Measurements from ENCODE around the gene OBSCN.

OBSCN gene

DNA sequence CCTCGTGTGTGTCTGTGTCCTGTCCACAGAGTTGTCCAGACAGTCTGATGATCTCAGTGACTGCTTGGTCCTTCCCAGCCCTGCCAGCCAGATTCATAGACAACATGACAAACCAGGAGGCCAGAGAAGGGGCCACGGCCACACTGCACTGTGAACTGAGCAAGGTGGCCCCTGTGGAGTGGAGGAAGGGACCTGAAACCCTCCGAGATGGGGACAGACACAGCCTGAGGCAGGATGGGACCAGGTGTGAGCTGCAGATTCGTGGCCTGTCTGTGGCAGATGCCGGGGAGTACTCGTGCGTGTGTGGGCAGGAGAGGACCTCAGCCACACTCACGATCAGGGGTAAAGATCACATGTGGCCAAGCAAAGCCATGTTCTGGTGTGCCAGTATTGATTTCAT is 96.4 kb downstream of the OBSCN start:
- TF ChIP-seq, protein P1, sequence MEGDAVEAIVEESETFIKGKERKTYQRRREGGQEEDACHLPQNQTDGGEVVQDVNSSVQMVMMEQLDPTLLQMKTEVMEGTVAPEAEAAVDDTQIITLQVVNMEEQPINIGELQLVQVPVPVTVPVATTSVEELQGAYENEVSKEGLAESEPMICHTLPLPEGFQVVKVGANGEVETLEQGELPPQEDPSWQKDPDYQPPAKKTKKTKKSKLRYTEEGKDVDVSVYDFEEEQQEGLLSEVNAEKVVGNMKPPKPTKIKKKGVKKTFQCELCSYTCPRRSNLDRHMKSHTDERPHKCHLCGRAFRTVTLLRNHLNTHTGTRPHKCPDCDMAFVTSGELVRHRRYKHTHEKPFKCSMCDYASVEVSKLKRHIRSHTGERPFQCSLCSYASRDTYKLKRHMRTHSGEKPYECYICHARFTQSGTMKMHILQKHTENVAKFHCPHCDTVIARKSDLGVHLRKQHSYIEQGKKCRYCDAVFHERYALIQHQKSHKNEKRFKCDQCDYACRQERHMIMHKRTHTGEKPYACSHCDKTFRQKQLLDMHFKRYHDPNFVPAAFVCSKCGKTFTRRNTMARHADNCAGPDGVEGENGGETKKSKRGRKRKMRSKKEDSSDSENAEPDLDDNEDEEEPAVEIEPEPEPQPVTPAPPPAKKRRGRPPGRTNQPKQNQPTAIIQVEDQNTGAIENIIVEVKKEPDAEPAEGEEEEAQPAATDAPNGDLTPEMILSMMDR (IDR thresholded peaks at IDR 0.05; ENCODE audit: low read length) = no peak
- no peak for TF ChIP-seq EZH2 (IDR thresholded peaks at IDR 0.05; ENCODE audit: borderline replicate concordance, low read length)
- Histone ChIP-seq H4K20me1 (ENCODE audit: insufficient read depth, low read length) (no peaks in the 10 kb centered on the region), H3K27me3 (ENCODE audit: insufficient read depth, low read length) (no peaks in the 10 kb centered on the region; the same call in 1 of the 2 replicates), H3K4me1 (ENCODE audit: insufficient read depth, low read length, severe bottlenecking) (no peaks in the 10 kb centered on the region), H3K4me3 (ENCODE audit: low read depth, low read length, poor library complexity, severe bottlenecking) (no peak overlapping the region), H3K9me3 (ENCODE audit: low read length) (peaks cover 13% of the 10 kb centered on the region), H3K79me2 (ENCODE audit: insufficient read depth, low read length) (no peaks in the 10 kb centered on the region), H3K4me2 (ENCODE audit: low read length) (no peak overlapping the region), H3K9ac (ENCODE audit: low read length) (no peak overlapping the region), H2AFZ (ENCODE audit: low read length) (no peak overlapping the region), H3F3A (ENCODE audit: insufficient read depth, low read length) (no peaks in the 10 kb centered on the region), H3K36me3 (ENCODE audit: insufficient read depth, low read length) (no peaks in the 10 kb centered on the region), H3K9me2 (ENCODE audit: low read depth, low read length) (no peaks in the 10 kb centered on the region), H3K27ac (ENCODE audit: low read depth, low read length, poor library complexity, severe bottlenecking) (no peak overlapping the region)

DNA sequence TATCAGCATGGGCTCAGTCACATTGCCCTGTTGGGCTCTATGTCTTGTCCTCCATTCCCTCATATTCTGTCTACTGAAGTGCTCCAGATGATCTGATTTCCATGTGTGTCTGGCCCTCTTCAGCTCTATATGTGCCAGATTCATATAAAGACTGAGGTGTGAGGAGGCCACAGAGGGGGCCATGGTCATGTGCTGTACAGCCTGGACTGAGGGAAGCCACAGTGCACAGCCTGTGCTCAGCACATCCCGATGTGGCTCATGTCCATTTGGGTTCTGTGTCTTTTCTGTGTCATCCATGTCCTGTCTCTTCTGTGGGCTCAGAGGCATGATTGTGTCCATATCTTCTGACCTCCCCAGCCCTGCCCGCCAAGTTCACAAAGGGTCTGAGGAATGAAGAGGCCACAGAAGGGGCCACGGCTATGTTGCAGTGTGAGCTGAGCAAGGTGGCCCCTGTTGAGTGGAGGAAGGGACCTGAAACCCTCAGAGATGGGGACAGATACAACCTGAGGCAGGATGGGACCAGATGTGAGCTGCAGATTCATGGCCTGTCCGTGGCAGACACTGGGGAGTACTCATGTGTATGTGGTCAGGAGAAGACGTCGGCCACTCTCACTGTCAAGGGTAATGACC is 97.0 kb downstream of the OBSCN start:
- Histone ChIP-seq H2AFZ (ENCODE audit: low read length) (no peak overlapping the region), H3K4me1 (ENCODE audit: insufficient read depth, low read length, severe bottlenecking) (no peaks in the 10 kb centered on the region), H3K9ac (ENCODE audit: low read length) (no peak overlapping the region), H3K27ac (ENCODE audit: low read depth, low read length, poor library complexity, severe bottlenecking) (no peak overlapping the region), H3K9me2 (ENCODE audit: low read depth, low read length) (no peaks in the 10 kb centered on the region), H3K9me3 (ENCODE audit: low read length) (peaks cover 13% of the 10 kb centered on the region), H3K27me3 (ENCODE audit: insufficient read depth, low read length) (no peaks in the 10 kb centered on the region; the same call in 1 of the 2 replicates), H3K36me3 (ENCODE audit: insufficient read depth, low read length) (no peaks in the 10 kb centered on the region), H4K20me1 (ENCODE audit: insufficient read depth, low read length) (no peaks in the 10 kb centered on the region), H3K4me3 (ENCODE audit: low read depth, low read length, poor library complexity, severe bottlenecking) (no peak overlapping the region), H3K79me2 (ENCODE audit: insufficient read depth, low read length) (no peaks in the 10 kb centered on the region), H3K4me2 (ENCODE audit: low read length) (no peak overlapping the region), H3F3A (ENCODE audit: insufficient read depth, low read length) (no peaks in the 10 kb centered on the region)
- TF ChIP-seq, protein P1 (IDR thresholded peaks at IDR 0.05; ENCODE audit: low read length) = no peak
- no peak for TF ChIP-seq EZH2 (IDR thresholded peaks at IDR 0.05; ENCODE audit: borderline replicate concordance, low read length)

DNA sequence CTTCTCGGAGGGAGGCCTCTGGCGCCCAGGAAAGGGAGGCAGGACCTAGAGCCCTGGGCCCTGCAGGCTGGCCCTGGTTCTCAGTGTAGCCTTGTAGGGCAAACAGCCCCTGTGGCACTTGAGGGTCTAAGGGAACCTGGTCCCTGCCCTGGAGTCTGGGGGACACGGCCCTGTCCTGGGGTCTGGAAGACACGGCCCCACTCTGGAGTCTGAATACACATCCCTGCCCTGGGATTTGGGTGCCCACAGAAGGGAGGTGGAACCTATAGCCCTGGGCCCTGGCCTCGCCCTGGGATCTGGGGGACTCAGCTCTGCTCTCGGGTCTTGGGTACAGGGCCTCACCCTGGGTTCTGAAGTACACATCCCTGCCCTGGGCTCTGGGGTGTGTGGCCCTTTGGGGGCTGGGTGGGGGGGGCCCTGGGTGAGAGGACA is 97.9 kb downstream of the OBSCN start:
- TF ChIP-seq, protein P1 (IDR thresholded peaks at IDR 0.05; ENCODE audit: low read length) = no peak
- TF ChIP-seq EZH2 (IDR thresholded peaks at IDR 0.05; ENCODE audit: borderline replicate concordance, low read length) = no peak
- Histone ChIP-seq H3K9me2 (ENCODE audit: low read depth, low read length) (no peaks in the 10 kb centered on the region), H3K79me2 (ENCODE audit: insufficient read depth, low read length) (no peaks in the 10 kb centered on the region), H3K4me1 (ENCODE audit: insufficient read depth, low read length, severe bottlenecking) (no peaks in the 10 kb centered on the region), H2AFZ (ENCODE audit: low read length) (no peak overlapping the region), H3K36me3 (ENCODE audit: insufficient read depth, low read length) (no peaks in the 10 kb centered on the region), H3K9ac (ENCODE audit: low read length) (no peak overlapping the region), H3K27ac (ENCODE audit: low read depth, low read length, poor library complexity, severe bottlenecking) (no peak overlapping the region), H3K9me3 (ENCODE audit: low read length) (peaks cover 13% of the 10 kb centered on the region), H3K27me3 (ENCODE audit: insufficient read depth, low read length) (no peaks in the 10 kb centered on the region; the same call in 1 of the 2 replicates), H4K20me1 (ENCODE audit: insufficient read depth, low read length) (no peaks in the 10 kb centered on the region), H3K4me3 (ENCODE audit: low read depth, low read length, poor library complexity, severe bottlenecking) (no peak overlapping the region), H3K4me2 (ENCODE audit: low read length) (no peak overlapping the region), H3F3A (ENCODE audit: insufficient read depth, low read length) (no peaks in the 10 kb centered on the region)
